ENCODE data around the gene PEG3. TPM values are rescaled to one million over a fixed set of nuclear protein-coding genes. Genes with fewer than 3 reads are reported as not detected.

The PEG3 gene
- total RNA-seq, 1 donor from 2014 or later, result not detected

DNA sequence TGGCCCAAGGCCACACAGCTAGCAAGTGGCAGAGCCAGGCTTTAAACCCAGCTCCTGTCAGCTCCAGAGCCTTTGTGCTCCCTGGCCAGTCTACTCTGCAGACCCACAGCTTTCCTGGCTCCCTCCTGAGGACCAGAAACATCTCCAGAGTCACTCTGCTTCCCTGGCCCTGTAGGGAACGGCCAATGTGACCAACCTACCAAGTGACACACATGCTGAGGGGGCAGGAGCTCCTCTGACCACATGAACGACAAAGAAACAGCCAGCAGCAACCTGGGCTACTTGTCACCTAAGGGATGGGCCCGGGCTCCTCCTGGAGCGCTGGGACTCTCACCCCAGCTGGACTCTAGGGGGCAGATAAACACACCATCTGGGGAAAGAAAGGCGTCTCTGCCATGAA lies 19.3 kb downstream of the PEG3 start:
- peaks cover 4% of the 10 kb centered on the region for H3K27me3 Mint-ChIP-seq (ENCODE audit: insufficient read depth, low read depth)
- Histone ChIP-seq H3K9ac (no peak overlapping the region), H3K36me3 (no peaks in the 10 kb centered on the region), H3K79me2 (ENCODE audit: low read depth) (no peaks in the 10 kb centered on the region), H3F3A (ENCODE audit: low read depth) (no peaks in the 10 kb centered on the region), H4K20me1 (ENCODE audit: low read depth) (no peaks in the 10 kb centered on the region), H3K4me2 (no peak overlapping the region), H3K9me3 (ENCODE audit: low read depth) (peaks cover 33% of the 10 kb centered on the region), H3K4me1 (no peaks in the 10 kb centered on the region), H3K27me3 (no peaks in the 10 kb centered on the region), H3K27ac (no peak overlapping the region), H3K4me3 (no peak overlapping the region), H2AFZ (replicated peaks) (no peak overlapping the region)
- DNase-seq (ENCODE audit: low spot score), result no peak
- no peaks in the 10 kb centered on the region for H3K4me1 Mint-ChIP-seq
- peaks cover 77% of the 10 kb centered on the region for H3K9me3 Mint-ChIP-seq
- no peak overlapping the region for H3K4me3 Mint-ChIP-seq
- TF ChIP-seq EZH2 (IDR thresholded peaks at IDR 0.05), result no peak
- no peaks in the 10 kb centered on the region for H3K36me3 Mint-ChIP-seq
- H3K27ac Mint-ChIP-seq, result no peak overlapping the region

DNA sequence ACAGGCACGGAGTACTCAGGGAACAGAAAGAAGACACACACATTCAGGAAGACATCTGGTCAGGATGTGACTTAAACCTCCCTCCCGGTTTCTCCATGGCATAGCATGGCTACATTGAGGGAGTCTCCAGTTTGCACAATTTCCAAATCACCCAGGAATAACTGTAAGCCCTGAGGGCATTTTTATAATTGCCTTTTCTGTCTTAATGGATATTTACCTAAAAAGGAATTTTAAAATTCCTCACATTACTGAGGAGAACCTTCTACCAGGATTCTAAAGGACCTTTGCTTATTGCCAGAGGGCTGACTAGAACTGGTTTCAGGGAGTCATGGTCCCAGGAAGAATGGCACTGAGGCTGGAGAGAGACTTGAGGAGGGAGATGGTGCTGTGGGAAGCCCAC lies 21.4 kb downstream of the PEG3 start:
- no peak overlapping the region for H3K9ac ChIP-seq
- TF ChIP-seq EZH2phosphoT487 (IDR thresholded peaks at IDR 0.05), result no peak
- no peaks in the 10 kb centered on the region for H3K79me2 ChIP-seq (ENCODE audit: low read depth)
- no peaks in the 10 kb centered on the region for H4K20me1 ChIP-seq (ENCODE audit: low read depth)
- Mint-ChIP-seq H3K4me1 (no peaks in the 10 kb centered on the region), H3K27me3 (ENCODE audit: insufficient read depth, low read depth) (peaks cover 4% of the 10 kb centered on the region), H3K9me3 (peaks cover 79% of the 10 kb centered on the region), H3K4me3 (no peak overlapping the region), H3K36me3 (no peaks in the 10 kb centered on the region), H3K27ac (no peak overlapping the region)
- no peaks in the 10 kb centered on the region for H3K27me3 ChIP-seq
- no peaks in the 10 kb centered on the region for H3K4me1 ChIP-seq
- H2AFZ ChIP-seq (replicated peaks), result no peak overlapping the region
- H3K27ac ChIP-seq, result no peak overlapping the region
- H3F3A ChIP-seq (ENCODE audit: low read depth), result no peaks in the 10 kb centered on the region
- no peak overlapping the region for H3K4me3 ChIP-seq
- H3K36me3 ChIP-seq, result no peaks in the 10 kb centered on the region
- DNase-seq (ENCODE audit: low spot score), result no peak
- H3K9me3 ChIP-seq (ENCODE audit: low read depth), result peaks cover 27% of the 10 kb centered on the region
- no peak overlapping the region for H3K4me2 ChIP-seq

DNA sequence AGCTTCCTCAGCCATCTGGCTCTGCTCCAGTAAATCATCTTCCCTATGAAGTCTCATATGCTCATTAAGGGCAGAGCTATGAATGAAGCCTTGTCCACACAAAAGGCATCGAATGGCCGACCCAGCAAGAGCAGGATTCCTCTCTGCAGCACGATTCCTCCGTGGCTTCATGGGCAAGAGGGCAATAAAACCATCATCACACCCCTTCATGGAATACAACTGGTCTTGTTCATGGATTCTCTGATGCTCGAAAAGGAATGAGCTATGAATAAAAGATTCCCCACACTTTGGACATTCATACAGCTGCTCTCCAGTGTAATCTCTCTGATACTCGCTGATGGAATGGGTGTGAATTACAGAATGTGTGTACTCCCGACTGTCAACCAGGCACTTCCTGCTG lies 25.9 kb downstream of the PEG3 start:
- H3K9me3 Mint-ChIP-seq, result peaks cover 59% of the 10 kb centered on the region
- no peak overlapping the region for H2AFZ ChIP-seq (replicated peaks)
- no peak overlapping the region for H3K4me2 ChIP-seq
- H3K4me3 ChIP-seq, result no peak overlapping the region
- no peaks in the 10 kb centered on the region for H3K4me1 Mint-ChIP-seq
- no peaks in the 10 kb centered on the region for H3K27me3 ChIP-seq
- no peak overlapping the region for H3K27ac ChIP-seq
- H3K9ac ChIP-seq, result no peak overlapping the region
- H3F3A ChIP-seq (ENCODE audit: low read depth), result no peaks in the 10 kb centered on the region
- H3K36me3 Mint-ChIP-seq, result no peaks in the 10 kb centered on the region
- H3K36me3 ChIP-seq, result no peaks in the 10 kb centered on the region
- H3K27ac Mint-ChIP-seq, result no peak overlapping the region
- DNase-seq (ENCODE audit: low spot score), result no peak
- TF ChIP-seq EZH2phosphoT487 (IDR thresholded peaks at IDR 0.05) (no peak), CTCF (IDR thresholded peaks at IDR 0.05) (no peak), EZH2 (IDR thresholded peaks at IDR 0.05) (no peak)
- H3K4me1 ChIP-seq, result no peaks in the 10 kb centered on the region
- H3K9me3 ChIP-seq (ENCODE audit: low read depth), result peaks cover 37% of the 10 kb centered on the region
- peaks cover 4% of the 10 kb centered on the region for H3K27me3 Mint-ChIP-seq (ENCODE audit: insufficient read depth, low read depth)
- no peak overlapping the region for H3K4me3 Mint-ChIP-seq
- no peaks in the 10 kb centered on the region for H3K79me2 ChIP-seq (ENCODE audit: low read depth)
- H4K20me1 ChIP-seq (ENCODE audit: low read depth), result no peaks in the 10 kb centered on the region

- no peak overlapping the region for H3K4me2 ChIP-seq
- H4K20me1 ChIP-seq (ENCODE audit: low read depth), result no peaks in the 10 kb centered on the region
- TF ChIP-seq EZH2phosphoT487 (IDR thresholded peaks at IDR 0.05) (no peak), EZH2 (IDR thresholded peaks at IDR 0.05) (no peak), CTCF (IDR thresholded peaks at IDR 0.05) (no peak)
- no peaks in the 10 kb centered on the region for H3K4me1 ChIP-seq
- H2AFZ ChIP-seq (replicated peaks), result no peak overlapping the region
- H3K4me3 ChIP-seq, result no peak overlapping the region
- H3K9me3 Mint-ChIP-seq, result peaks cover 52% of the 10 kb centered on the region
- H3K27me3 ChIP-seq, result no peaks in the 10 kb centered on the region
- H3K4me3 Mint-ChIP-seq, result no peak overlapping the region
- no peaks in the 10 kb centered on the region for H3K79me2 ChIP-seq (ENCODE audit: low read depth)
- H3K36me3 Mint-ChIP-seq, result no peaks in the 10 kb centered on the region
- H3K36me3 ChIP-seq, result no peaks in the 10 kb centered on the region
- peaks cover 37% of the 10 kb centered on the region for H3K9me3 ChIP-seq (ENCODE audit: low read depth)
- no peaks in the 10 kb centered on the region for H3K27me3 Mint-ChIP-seq (ENCODE audit: insufficient read depth, low read depth)
- no peaks in the 10 kb centered on the region for H3F3A ChIP-seq (ENCODE audit: low read depth)
- DNase-seq (ENCODE audit: low spot score), result no peak
- H3K27ac Mint-ChIP-seq, result no peak overlapping the region
- H3K27ac ChIP-seq, result no peak overlapping the region
- no peaks in the 10 kb centered on the region for H3K4me1 Mint-ChIP-seq
- H3K9ac ChIP-seq, result no peak overlapping the region
Observed at GRCh38 chr19:56813531-56813930, 27.0 kb downstream of the PEG3 start.

Data from neural progenitor cell (in vitro differentiated cells).